ENCODE data around the gene BCL2L11. TPM values are rescaled to one million over a fixed set of nuclear protein-coding genes. Genes with fewer than 3 reads are reported as not detected.
"Not testable (repeated sequence)": the region's sequence is repeated elsewhere in the genome, so short reads cannot be mapped to it uniquely, and the experiment has no call there.

Gene BCL2L11
- total RNA-seq, 1 experiment from 2014 or later, result 12.6 TPM

DNA sequence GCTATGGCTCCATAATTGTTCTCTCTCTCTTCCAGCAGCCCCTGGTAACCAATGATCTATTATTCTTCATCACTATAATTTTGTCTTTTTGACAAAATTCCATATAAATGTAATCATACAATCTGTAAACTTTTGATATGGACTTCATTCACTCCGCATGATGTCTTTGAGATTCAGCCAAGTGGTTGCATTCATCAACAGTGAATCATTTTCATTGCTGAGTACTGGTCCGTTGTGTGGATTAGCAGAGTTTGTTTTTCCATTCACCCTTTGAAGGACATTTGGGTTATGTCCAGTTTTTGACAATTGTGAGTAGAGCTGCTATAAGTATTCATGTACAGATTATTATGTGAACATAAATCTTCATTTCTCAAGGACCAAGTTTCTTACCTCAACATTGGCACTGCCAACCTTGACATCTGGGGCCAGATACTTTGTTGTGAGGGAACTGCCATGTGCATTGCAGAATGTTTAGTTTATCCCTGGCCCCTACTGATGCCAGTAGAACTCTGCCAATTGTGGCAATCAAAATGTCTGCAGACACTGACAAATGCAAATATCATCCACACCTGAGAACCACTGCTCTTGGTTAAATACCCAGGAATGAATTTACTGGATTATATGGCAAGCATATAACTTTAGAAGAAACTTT, 48.4 kb upstream of the BCL2L11 start:
- Histone ChIP-seq H3K36me3 (ENCODE audit: insufficient read depth, low read length, poor library complexity, severe bottlenecking) (no peaks in the 10 kb centered on the region), H3K9me3 (ENCODE audit: low read depth, low read length, poor library complexity, severe bottlenecking) (peaks cover 3% of the 10 kb centered on the region), H3K27ac (ENCODE audit: low read depth, low read length, poor library complexity, severe bottlenecking) (no peak overlapping the region), H3K4me1 (ENCODE audit: insufficient read depth, low read length, poor library complexity, severe bottlenecking) (no peaks in the 10 kb centered on the region), H3K27me3 (replicated peaks; ENCODE audit: insufficient read depth, low read depth, low read length, poor library complexity) (peaks cover 17% of the 10 kb centered on the region), H3K4me3 (ENCODE audit: low read depth, low read length, poor library complexity, severe bottlenecking) (no peak overlapping the region)
- POLR2A ChIA-PET (ENCODE audit: low non-redundant PET), result no interaction called here
- CTCF ChIA-PET, result no interaction called here
- TF ChIP-seq EZH2 (IDR thresholded peaks at IDR 0.05; ENCODE audit: borderline replicate concordance, low read depth, low read length, poor library complexity, severe bottlenecking) (no peak), CTCF (conservative IDR thresholded peaks at IDR 0.05; ENCODE audit: low read depth, low read length) (no peak)
- DNase-seq (ENCODE audit: low spot score), result no peak
- intact Hi-C loops (cut with micrococcal nuclease; ENCODE audit: unreplicated experiment), result no loop called here
- no TSS peak for BruUV-seq (replicated peaks)

- H3K4me1 ChIP-seq (ENCODE audit: insufficient read depth, low read length, poor library complexity, severe bottlenecking); H3K27ac ChIP-seq (ENCODE audit: low read depth, low read length, poor library complexity, severe bottlenecking); DNase-seq (ENCODE audit: low spot score); CTCF ChIA-PET; H3K4me3 ChIP-seq (ENCODE audit: low read depth, low read length, poor library complexity, severe bottlenecking); BruUV-seq (replicated peaks); intact Hi-C loops (cut with micrococcal nuclease; ENCODE audit: unreplicated experiment); H3K9me3 ChIP-seq (ENCODE audit: low read depth, low read length, poor library complexity, severe bottlenecking); POLR2A ChIA-PET (ENCODE audit: low non-redundant PET); H3K36me3 ChIP-seq (ENCODE audit: insufficient read depth, low read length, poor library complexity, severe bottlenecking): not testable (repeated sequence)
- peaks cover 31% of the 10 kb centered on the region for H3K27me3 ChIP-seq (replicated peaks; ENCODE audit: insufficient read depth, low read depth, low read length, poor library complexity)
These were observed 38.1 kb upstream of the BCL2L11 start for GRCh38 chr2:111082659-111083058.

GRCh38 chr2:111091811-111092211, 28.9 kb upstream of the BCL2L11 start:
- H3K27ac ChIP-seq (ENCODE audit: low read depth, low read length, poor library complexity, severe bottlenecking), result no peak overlapping the region
- no peaks in the 10 kb centered on the region for H3K4me1 ChIP-seq (ENCODE audit: insufficient read depth, low read length, poor library complexity, severe bottlenecking)
- H3K4me3 ChIP-seq (ENCODE audit: low read depth, low read length, poor library complexity, severe bottlenecking), result no peak overlapping the region
- no peak for DNase-seq (ENCODE audit: low spot score)
- no peaks in the 10 kb centered on the region for H3K9me3 ChIP-seq (ENCODE audit: low read depth, low read length, poor library complexity, severe bottlenecking)
- intact Hi-C loops (cut with micrococcal nuclease; ENCODE audit: unreplicated experiment), result no loop called here
- ChIA-PET POLR2A (ENCODE audit: low non-redundant PET) (no interaction called here), CTCF (no interaction called here)
- peaks cover 13% of the 10 kb centered on the region for H3K27me3 ChIP-seq (replicated peaks; ENCODE audit: insufficient read depth, low read depth, low read length, poor library complexity)
- BruUV-seq (replicated peaks), result no TSS peak
- no peaks in the 10 kb centered on the region for H3K36me3 ChIP-seq (ENCODE audit: insufficient read depth, low read length, poor library complexity, severe bottlenecking)
- TF ChIP-seq CTCF (conservative IDR thresholded peaks at IDR 0.05; ENCODE audit: low read depth, low read length), result no peak
- TF ChIP-seq EZH2 (IDR thresholded peaks at IDR 0.05; ENCODE audit: borderline replicate concordance, low read depth, low read length, poor library complexity, severe bottlenecking), result no peak

- DNase-seq (ENCODE audit: low spot score), result no peak
- H3K4me3 ChIP-seq (ENCODE audit: low read depth, low read length, poor library complexity, severe bottlenecking), result no peak overlapping the region
- H3K9me3 ChIP-seq (ENCODE audit: low read depth, low read length, poor library complexity, severe bottlenecking), result no peaks in the 10 kb centered on the region
- intact Hi-C loops (cut with micrococcal nuclease; ENCODE audit: unreplicated experiment), result no loop called here
- TF ChIP-seq CTCF (conservative IDR thresholded peaks at IDR 0.05; ENCODE audit: low read depth, low read length) (no peak), EZH2 (IDR thresholded peaks at IDR 0.05; ENCODE audit: borderline replicate concordance, low read depth, low read length, poor library complexity, severe bottlenecking) (no peak)
- ChIA-PET POLR2A (ENCODE audit: low non-redundant PET) (no interaction called here), CTCF (no interaction called here)
- H3K4me1 ChIP-seq (ENCODE audit: insufficient read depth, low read length, poor library complexity, severe bottlenecking), result no peaks in the 10 kb centered on the region
- no peaks in the 10 kb centered on the region for H3K36me3 ChIP-seq (ENCODE audit: insufficient read depth, low read length, poor library complexity, severe bottlenecking)
- H3K27me3 ChIP-seq (replicated peaks; ENCODE audit: insufficient read depth, low read depth, low read length, poor library complexity), result peaks cover 13% of the 10 kb centered on the region
- no TSS peak for BruUV-seq (replicated peaks)
- H3K27ac ChIP-seq (ENCODE audit: low read depth, low read length, poor library complexity, severe bottlenecking), result no peak overlapping the region
These were observed 26.0 kb upstream of the BCL2L11 start for GRCh38 chr2:111094691-111095090.
